HepG2 (cell line): ENCODE measurements around the gene ANKS1B. TPM values are rescaled to one million over a fixed set of nuclear protein-coding genes. Genes with fewer than 3 reads are reported as not detected.
"Not testable (repeated sequence)": the region's sequence is repeated elsewhere in the genome, so short reads cannot be mapped to it uniquely, and the experiment has no call there.

Source experiments
- ATAC-seq: fragments of 200-7000 bp; cut with Tn5 transposase; 3 replicates; pipeline ENCODE4 v1.9.1; 2020; ENCODE audit warnings: mild to moderate bottlenecking, moderate library complexity
- BruUV-seq: library from RNA; stranded (reverse); fragments of 400-500 nt; replicated peaks from 2 replicates; lab custom pipeline; 2021; lab: Mats Ljungman, UMichigan
- CTCF ChIA-PET: fragments of 300-600 bp; formaldehyde crosslinking; extraction: SDS; loops from one replicate; lab custom pipeline; 2021; ENCODE audit warnings: low total read pairs, inconsistent platforms, low intra/inter-chr PET ratio; lab: Yijun Ruan, JAX
- POLR2A ChIA-PET: fragments of 350-600 bp; sonication (Branson Sonifier 250); formaldehyde crosslinking; loops from one replicate; lab custom pipeline; 2020; ENCODE audit warnings: antibody characterized with exemption, inconsistent platforms; lab: Yijun Ruan, JAX
- DNase-seq: peaks from one replicate; pipeline ENCODE4 v3.0.0-alpha.2; 2015; ENCODE audit warnings: low spot score
- FAIRE-seq: peaks from 3 replicates; lab custom pipeline; 2011; peaks lifted over from hg19 to GRCh38; lab: Jason Lieb, UNC
- H2AFZ ChIP-seq: one replicate; pipeline ENCODE4 v1.6.1; 2011; ENCODE audit warnings: low read length, inconsistent platforms
- H3K27ac ChIP-seq: fragments of 300-600 bp; 3 replicates; pipeline ENCODE4 v1.8.0; 2011; ENCODE audit warnings: mixed run types, mild to moderate bottlenecking, mixed read lengths, low read length, inconsistent platforms; ENCODE audit not compliant: insufficient read depth; ENCODE audit errors: extremely low read length
- H3K27me3 ChIP-seq, 2 experiments: fragments of 200-600 bp in 1 of 2; 2 replicates in 1 of 2; 3 replicates in 1 of 2; pipeline versions ENCODE4 v1.6.0 to v1.8.0; 2011; ENCODE audit warnings: low read length in 2 of 2, mild to moderate bottlenecking in 2 of 2, moderate library complexity in 2 of 2, inconsistent platforms in 1 of 2; ENCODE audit not compliant: insufficient read depth in 2 of 2, control insufficient read depth in 1 of 2
- H3K36me3 ChIP-seq, 2 experiments: fragments of 200-600 bp in 1 of 2; replicated peaks in 1 of 2; 2 replicates in 1 of 2; 3 replicates in 1 of 2; pipeline versions ENCODE4 v1.5.1 to v1.8.0; 2011; ENCODE audit warnings: low read length in 2 of 2, inconsistent platforms in 1 of 2; ENCODE audit not compliant: insufficient read depth in 2 of 2, control insufficient read depth in 1 of 2
- H3K4me1 ChIP-seq: 2 replicates; pipeline ENCODE4 v1.5.1; 2012; ENCODE audit warnings: low read length, inconsistent platforms; ENCODE audit not compliant: insufficient read depth
- H3K4me2 ChIP-seq: 2 replicates; pipeline ENCODE4 v1.6.0; 2011; ENCODE audit warnings: low read depth, low read length, inconsistent platforms
- H3K4me3 ChIP-seq, 3 experiments: fragments of 200-600 bp in 1 of 3; sonication (generic), shearing (Covaris generic) in 1 of 3; replicated peaks in 1 of 3; 2 replicates each; pipeline ENCODE4 v1.5.1; 2011 to 2016; ENCODE audit warnings: low read length in 3 of 3, inconsistent platforms in 2 of 3, low read depth in 2 of 3, mild to moderate bottlenecking in 2 of 3, control low read depth in 1 of 3, mixed read lengths in 1 of 3; ENCODE audit not compliant: insufficient read depth in 1 of 3
- H3K79me2 ChIP-seq: one replicate; pipeline ENCODE4 v1.6.1; 2011; ENCODE audit warnings: low read length, inconsistent platforms; ENCODE audit not compliant: insufficient read depth
- H3K9ac ChIP-seq: 2 replicates; pipeline ENCODE4 v1.6.0; 2011; ENCODE audit warnings: mild to moderate bottlenecking, low read depth, low read length, inconsistent platforms; ENCODE audit not compliant: insufficient read depth
- H3K9me3 ChIP-seq: 2 replicates; pipeline ENCODE4 v1.5.1; 2012; ENCODE audit warnings: mild to moderate bottlenecking, low read length
- H4K20me1 ChIP-seq: 2 replicates; pipeline ENCODE4 v1.6.0; 2011; ENCODE audit warnings: inconsistent platforms, mild to moderate bottlenecking, low read length, moderate library complexity; ENCODE audit not compliant: insufficient read depth
- GATA4 ChIP-seq: sonication (generic); IDR thresholded peaks from 2 replicates; pipeline ENCODE4 v1.6.1; 2016; ENCODE audit warnings: antibody characterized with exemption, low read depth, borderline replicate concordance
- GTF2F1 ChIP-seq: fragments of 150-350 bp; IDR thresholded peaks from 2 replicates; pipeline ENCODE4 v1.6.1; 2014; ENCODE audit warnings: low read length
- KLF16 ChIP-seq, 2 experiments: sonication (generic) in 1 of 2; formaldehyde crosslinking in 1 of 2; IDR thresholded peaks; 2 replicates each; pipeline versions ENCODE4 v1.6.1 to v1.8.0; 2016 to 2023; ENCODE audit warnings: missing genetic modification reagents in 2 of 2, missing compliant biosample characterization in 1 of 2
- PTBP1 ChIP-seq: fragments of 200-400 bp; formaldehyde crosslinking; IDR thresholded peaks from 2 replicates; pipeline ENCODE4 v1.6.1; 2018; ENCODE audit warnings: low read length, low read depth; ENCODE audit not compliant: poor library complexity, severe bottlenecking
- SRF ChIP-seq: IDR thresholded peaks from 2 replicates; pipeline ENCODE4 v1.6.1; 2011; ENCODE audit warnings: mild to moderate bottlenecking, low read depth, low read length, moderate library complexity
- ZNF788 ChIP-seq: sonication (generic); formaldehyde crosslinking; IDR thresholded peaks from 2 replicates; pipeline ENCODE4 v1.5.0; 2020; ENCODE audit warnings: mild to moderate bottlenecking, missing genetic modification reagents, borderline replicate concordance
- WGBS: methylation state at CpG from one replicate; pipeline ENCODE4 v1.1.6; 2017; ENCODE audit warnings: low lambda C conversion rate; 5-methylcytosine and 5-hydroxymethylcytosine counted together
- in situ Hi-C: cut with HindIII; loops from 2 replicates; pipeline ENCODE4 v1.10.0; 2017; ENCODE audit warnings: low pct_unique_long_range_greater_than_20kb; ENCODE audit not compliant: extremely low pct_ligation_motif_present
- intact Hi-C: fragments of 100-400 bp; cut with micrococcal nuclease; formaldehyde crosslinking; loops from one replicate; pipeline ENCODE4 v1.10.0; 2022; ENCODE audit not compliant: unreplicated experiment
- polyA plus RNA-seq, 8 experiments: library from polyadenylated mRNA; depleted of rRNA in 3 of 8; stranded (reverse) in 7 of 8; unstranded in 1 of 8; fragments of >200 nt; fragmentation: Illumina TruSeq in 4 of 8; extraction: Trizol in 4 of 8; gene quantifications; 2 replicates each; pipeline versions ENCODE4 v1.2.1 to v1.2.3, GENCODE V29; 2011 to 2016; ENCODE audit warnings: low read depth in 4 of 8, missing spikeins in 1 of 8, mixed read lengths in 1 of 8; ENCODE audit not compliant: insufficient read depth in 1 of 8
- total RNA-seq, 5 experiments: library from RNA; depleted of rRNA; stranded (reverse); fragments of >200 nt; fragmentation: Illumina TruSeq; extraction: Trizol; gene quantifications; 2 replicates each; pipeline ENCODE4 v1.2.3, GENCODE V29; 2016; ENCODE audit warnings: low read depth in 1 of 5
- TF ChIP-seq, protein P1 (sequence below): sonication (generic); formaldehyde crosslinking; IDR thresholded peaks from 2 replicates; pipeline ENCODE4 v1.4.0; 2020; ENCODE audit warnings: missing genetic modification reagents

Gene ANKS1B
- total and polyA plus RNA-seq, 2 of the 13 experiments (the other 11 are each of a cell fraction or from before 2014, with no cell fraction given): 0.15 TPM; not detected in 1

DNA sequence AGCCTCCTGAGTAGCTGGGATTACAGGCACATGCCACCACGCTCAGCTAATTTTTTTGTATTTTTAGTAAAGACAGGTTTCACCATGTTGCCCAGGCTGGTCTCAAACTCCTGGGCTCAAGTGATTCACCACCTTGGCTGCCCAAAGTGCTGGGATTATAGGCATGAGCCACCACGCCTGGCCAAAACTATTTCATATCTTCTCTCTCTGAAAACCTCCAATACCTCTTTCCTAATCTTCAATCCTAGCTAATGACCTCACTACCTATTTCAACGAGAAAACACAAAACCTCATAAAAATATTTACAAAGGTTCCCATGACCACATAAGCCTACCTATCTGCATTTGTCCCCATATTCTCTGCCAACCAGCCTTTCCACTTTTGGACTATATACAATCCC lies 32.3 kb upstream of the ANKS1B start:
- in situ Hi-C loops: no loop called here
- FAIRE-seq (no peak), DNase-seq (no peak)
- Histone ChIP-seq H3K9ac (no peak overlapping the region), H3K4me3 (no peak overlapping the region), H3K27ac (no peak overlapping the region), H4K20me1 (no peaks in the 10 kb centered on the region), H3K27me3 (no peaks in the 10 kb centered on the region), H3K4me2 (no peak overlapping the region), H3K4me1 (no peaks in the 10 kb centered on the region)
- POLR2A ChIA-PET: no interaction called here
- WGBS: 57% methylated on average over 3 of the region's 3 CpGs
- intact Hi-C loops: no loop called here
- TF ChIP-seq GTF2F1 (no peak), ZNF788 (no peak), GATA4 (no peak), PTBP1 (no peak), KLF16 (CRISPR knock-in tag; IDR thresholded peaks at IDR 0.05) (no peak), SRF (no peak)
- TF ChIP-seq, protein P1, sequence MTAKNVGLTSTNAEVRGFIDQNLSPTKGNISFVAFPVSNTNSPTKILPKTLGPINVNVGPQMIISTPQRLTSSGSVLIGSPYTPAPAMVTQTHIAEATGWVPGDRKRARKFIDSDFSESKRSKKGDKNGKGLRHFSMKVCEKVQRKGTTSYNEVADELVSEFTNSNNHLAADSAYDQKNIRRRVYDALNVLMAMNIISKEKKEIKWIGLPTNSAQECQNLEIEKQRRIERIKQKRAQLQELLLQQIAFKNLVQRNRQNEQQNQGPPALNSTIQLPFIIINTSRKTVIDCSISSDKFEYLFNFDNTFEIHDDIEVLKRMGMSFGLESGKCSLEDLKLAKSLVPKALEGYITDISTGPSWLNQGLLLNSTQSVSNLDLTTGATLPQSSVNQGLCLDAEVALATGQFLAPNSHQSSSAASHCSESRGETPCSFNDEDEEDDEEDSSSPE: no peak
- TF ChIP-seq, all 625 proteins: peak for 0
- Histone ChIP-seq H3K79me2 (no peaks in the 10 kb centered on the region), H2AFZ (no peak overlapping the region), H3K9me3 (no peaks in the 10 kb centered on the region), H3K36me3 (no peaks in the 10 kb centered on the region)
- CTCF ChIA-PET: no interaction called here
- BruUV-seq: no TSS peak
- ATAC-seq: no peak

GRCh38 chr12:100016304-100016703 lies 31.6 kb upstream of the ANKS1B start:
- POLR2A ChIA-PET, H3K27me3 ChIP-seq, in situ Hi-C loops, FAIRE-seq, H3K9me3 ChIP-seq, H3K9ac ChIP-seq, BruUV-seq, CTCF ChIA-PET, H3K79me2 ChIP-seq, H2AFZ ChIP-seq, H3K27ac ChIP-seq, H3K4me1 ChIP-seq, H3K4me3 ChIP-seq, ATAC-seq, H3K4me2 ChIP-seq, H4K20me1 ChIP-seq, intact Hi-C loops, H3K36me3 ChIP-seq, DNase-seq: not testable (repeated sequence)
- WGBS: 80% methylated on average over 4 of the region's 4 CpGs

GRCh38 chr12:100005846-100006245 lies 21.1 kb upstream of the ANKS1B start:
- CTCF ChIA-PET: not testable (repeated sequence)

More at GRCh38 chr12:100005846-100006245, 21.1 kb upstream of the ANKS1B start:
- H3K4me2 ChIP-seq, POLR2A ChIA-PET, H3K9me3 ChIP-seq, H3K4me3 ChIP-seq, H3K9ac ChIP-seq, H4K20me1 ChIP-seq, H3K4me1 ChIP-seq, H2AFZ ChIP-seq, ATAC-seq, FAIRE-seq, H3K79me2 ChIP-seq, intact Hi-C loops, BruUV-seq, H3K36me3 ChIP-seq, in situ Hi-C loops, H3K27ac ChIP-seq, DNase-seq, H3K27me3 ChIP-seq: not testable (repeated sequence)
- 50% methylated on average over 9 of the region's 9 CpGs for WGBS
